SKM-1 treated with dmso at 0.1 percent for 144 hours (cell line): ENCODE measurements around the gene DOCK10.

Experiments
- DNase-seq: peaks from one replicate; lab custom pipeline; 2025; ENCODE audit not compliant: unreplicated experiment; lab: John Stamatoyannopoulos, UW

DOCK10 gene

GRCh38 chr2:224885836-224886547 lies 156.3 kb downstream of the DOCK10 start:
- DNase-seq, result no peak

- no peak for DNase-seq
Measured at GRCh38 chr2:224885291-224885690, 157.0 kb downstream of the DOCK10 start.

GRCh38 chr2:224884188-224884587 lies 158.1 kb downstream of the DOCK10 start:
- peak; percentile 90 for DNase-seq

GRCh38 chr2:224883700-224884099 lies 158.6 kb downstream of the DOCK10 start:
- no peak for DNase-seq

- no peak for DNase-seq
Measured at GRCh38 chr2:224883172-224883516, 159.1 kb downstream of the DOCK10 start.

GRCh38 chr2:224882291-224883171 lies 159.7 kb downstream of the DOCK10 start:
- no peak for DNase-seq

- no peak for DNase-seq
Measured at GRCh38 chr2:224881846-224882245, 160.4 kb downstream of the DOCK10 start.

- peak; percentile 45 for DNase-seq
Measured at GRCh38 chr2:224876522-224876921, 165.7 kb downstream of the DOCK10 start.

- DNase-seq, result no peak
Measured at GRCh38 chr2:224875841-224876240, 166.4 kb downstream of the DOCK10 start.

- no peak for DNase-seq
Measured at GRCh38 chr2:224875153-224875552, 167.1 kb downstream of the DOCK10 start.

GRCh38 chr2:224871813-224872212 lies 170.5 kb downstream of the DOCK10 start:
- DNase-seq, result no peak

GRCh38 chr2:224870341-224870740 lies 171.9 kb downstream of the DOCK10 start:
- no peak for DNase-seq

GRCh38 chr2:224869601-224870233 lies 172.6 kb downstream of the DOCK10 start:
- no peak for DNase-seq

- DNase-seq, result no peak
Measured at GRCh38 chr2:224865016-224865415, 177.3 kb downstream of the DOCK10 start.

GRCh38 chr2:224861266-224861665 lies 181.0 kb downstream of the DOCK10 start:
- DNase-seq, result no peak

- DNase-seq, result no peak
Measured at GRCh38 chr2:224860786-224861185, 181.5 kb downstream of the DOCK10 start.

GRCh38 chr2:224851811-224852210 lies 190.5 kb downstream of the DOCK10 start:
- DNase-seq, result no peak

GRCh38 chr2:224850081-224850480 lies 192.2 kb downstream of the DOCK10 start:
- no peak for DNase-seq

GRCh38 chr2:224849264-224849663 lies 193.0 kb downstream of the DOCK10 start:
- DNase-seq, result no peak

GRCh38 chr2:224847961-224848850 lies 194.1 kb downstream of the DOCK10 start:
- DNase-seq, result no peak

- DNase-seq, result no peak
Measured at GRCh38 chr2:224847381-224847780, 194.9 kb downstream of the DOCK10 start.
